Fibroblast of lung (primary cell): ENCODE results near the gene FMNL3. TPM values are rescaled to one million over a fixed set of nuclear protein-coding genes. Genes with fewer than 3 reads are reported as not detected.

ENCODE experiments used
- DNase-seq, 2 donors: peaks; one replicate each; pipeline versions ENCODE4 v3.0.0 to v3.0.0-alpha.2; 2010; ENCODE audit warnings: low read depth in 2 of 2
- H2AFZ ChIP-seq: 2 replicates; pipeline ENCODE4 v1.5.1; 2012; ENCODE audit warnings: low read length, control low read depth, inconsistent platforms
- H3K27ac ChIP-seq: 2 replicates; pipeline ENCODE4 v1.5.1; 2011; ENCODE audit warnings: low read length, control low read depth; ENCODE audit not compliant: insufficient read depth
- H3K27me3 ChIP-seq: 2 replicates; pipeline ENCODE4 v1.5.1; 2011; ENCODE audit warnings: mild to moderate bottlenecking, low read length; ENCODE audit not compliant: control insufficient read depth, insufficient read depth
- H3K36me3 ChIP-seq: 2 replicates; pipeline ENCODE4 v1.5.1; 2011; ENCODE audit warnings: low read length; ENCODE audit not compliant: control insufficient read depth, insufficient read depth
- H3K4me1 ChIP-seq: 2 replicates; pipeline ENCODE4 v1.5.1; 2011; ENCODE audit warnings: low read length; ENCODE audit not compliant: control insufficient read depth, insufficient read depth; ENCODE audit errors: extremely low read depth
- H3K4me2 ChIP-seq: 2 replicates; pipeline ENCODE4 v1.5.1; 2011; ENCODE audit warnings: low read length, control low read depth; ENCODE audit not compliant: insufficient read depth; ENCODE audit errors: extremely low read depth
- H3K4me3 ChIP-seq, 4 experiments: fragments of 200-600 bp in 1 of 4; sonication (generic) in 1 of 4; replicated peaks in 1 of 4; 2 replicates each; pipeline ENCODE4 v1.5.1; 2011 to 2016; ENCODE audit warnings: low read length in 4 of 4, low read depth in 3 of 4, mild to moderate bottlenecking in 3 of 4, control low read depth in 2 of 4, inconsistent platforms in 1 of 4, mixed read lengths in 1 of 4; ENCODE audit not compliant: insufficient read depth in 1 of 4; ENCODE audit errors: control extremely low read depth in 1 of 4
- H3K79me2 ChIP-seq: 2 replicates; pipeline ENCODE4 v1.5.1; 2012; ENCODE audit warnings: mild to moderate bottlenecking, low read length, inconsistent platforms; ENCODE audit not compliant: control insufficient read depth, insufficient read depth
- H3K9ac ChIP-seq: 2 replicates; pipeline ENCODE4 v1.5.1; 2011; ENCODE audit warnings: mild to moderate bottlenecking, low read length, control low read depth; ENCODE audit not compliant: insufficient read depth
- H3K9me3 ChIP-seq: 2 replicates; pipeline ENCODE4 v1.5.1; 2012; ENCODE audit warnings: low read depth, low read length; ENCODE audit not compliant: control insufficient read depth, insufficient read depth
- H4K20me1 ChIP-seq: 2 replicates; pipeline ENCODE4 v1.5.1; 2011; ENCODE audit warnings: low read length; ENCODE audit not compliant: control insufficient read depth, insufficient read depth; ENCODE audit errors: extremely low read depth
- EZH2 ChIP-seq: IDR thresholded peaks from 2 replicates; pipeline ENCODE4 v1.5.1; 2012; ENCODE audit warnings: low read length, control low read depth, mild to moderate bottlenecking; ENCODE audit errors: missing control alignments
- polyA plus RNA-seq, 2 donors: library from polyadenylated mRNA; depleted of rRNA in 1 of 2; stranded (reverse) in 1 of 2; unstranded in 1 of 2; fragments of >200 nt; gene quantifications; 2 replicates each; pipeline ENCODE4 v1.2.1, GENCODE V29; 2011 to 2012; ENCODE audit warnings: missing spikeins in 1 of 2
- total RNA-seq: library from RNA; depleted of rRNA; stranded (reverse); fragments of >200 nt; gene quantifications from 2 replicates; pipeline ENCODE4 v1.2.1, GENCODE V29; 2014
- TF ChIP-seq, protein P1 (sequence below), 2 donors: IDR thresholded peaks in 1 of 2; conservative IDR thresholded peaks in 1 of 2; 1 replicate in 1 of 2; 2 replicates in 1 of 2; pipeline ENCODE4 v1.5.1; 2011 to 2012; ENCODE audit warnings: low read length in 2 of 2, control low read depth in 1 of 2, inconsistent platforms in 1 of 2, low read depth in 1 of 2, mild to moderate bottlenecking in 1 of 2

FMNL3 gene
- total and polyA plus RNA-seq, 2 donors (not counting 1 experiment from before 2014, with no cell fraction given): 15.0 to 22.5 TPM

DNA sequence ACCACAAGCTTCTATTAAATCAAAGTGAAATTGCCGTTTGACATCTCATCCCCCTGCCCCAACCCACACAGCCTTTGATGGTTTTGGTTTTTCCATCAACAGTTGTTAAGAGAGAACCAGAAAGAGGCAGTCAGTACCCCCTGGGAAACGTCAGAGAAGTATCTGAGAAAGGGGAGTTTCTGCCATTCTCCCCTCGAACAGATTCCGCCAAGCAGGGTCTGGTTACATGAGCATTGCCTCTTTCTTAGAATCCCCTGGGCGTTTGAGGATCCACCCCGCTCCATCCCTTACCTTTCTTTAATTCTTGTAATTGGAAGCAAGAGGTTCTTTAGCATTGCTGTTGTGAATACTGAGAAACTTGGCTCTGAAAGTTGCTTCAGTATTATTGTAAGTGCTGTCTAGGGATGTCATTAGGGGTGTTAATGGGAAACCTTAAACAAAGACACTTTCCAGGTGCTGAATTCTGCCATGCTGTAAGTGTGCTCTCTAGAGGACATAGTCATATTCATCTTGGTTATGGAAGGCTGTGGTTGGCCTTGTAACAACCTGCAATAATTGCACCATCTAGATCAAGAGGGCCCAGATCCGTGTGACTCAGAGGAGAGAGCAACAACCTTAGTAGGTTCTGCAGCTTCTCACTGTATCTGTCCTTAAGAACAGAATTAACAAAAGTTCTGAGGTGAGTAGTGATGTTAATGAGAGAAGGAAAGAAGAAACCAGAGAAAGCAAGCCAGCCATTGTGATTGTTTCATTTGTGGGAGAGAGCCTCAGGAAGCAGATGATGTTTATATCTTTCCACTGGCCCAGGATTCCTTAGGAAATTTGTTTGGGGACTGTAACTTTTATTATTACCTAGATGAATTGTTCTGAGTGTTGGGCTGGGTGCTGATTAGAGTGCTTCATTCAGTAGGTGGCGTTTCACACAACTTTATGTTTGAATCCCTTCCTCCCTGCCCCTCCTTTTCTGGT, 43.1 kb upstream of the FMNL3 start:
- H3K27ac ChIP-seq: no peak overlapping the region
- TF ChIP-seq, protein P1, sequence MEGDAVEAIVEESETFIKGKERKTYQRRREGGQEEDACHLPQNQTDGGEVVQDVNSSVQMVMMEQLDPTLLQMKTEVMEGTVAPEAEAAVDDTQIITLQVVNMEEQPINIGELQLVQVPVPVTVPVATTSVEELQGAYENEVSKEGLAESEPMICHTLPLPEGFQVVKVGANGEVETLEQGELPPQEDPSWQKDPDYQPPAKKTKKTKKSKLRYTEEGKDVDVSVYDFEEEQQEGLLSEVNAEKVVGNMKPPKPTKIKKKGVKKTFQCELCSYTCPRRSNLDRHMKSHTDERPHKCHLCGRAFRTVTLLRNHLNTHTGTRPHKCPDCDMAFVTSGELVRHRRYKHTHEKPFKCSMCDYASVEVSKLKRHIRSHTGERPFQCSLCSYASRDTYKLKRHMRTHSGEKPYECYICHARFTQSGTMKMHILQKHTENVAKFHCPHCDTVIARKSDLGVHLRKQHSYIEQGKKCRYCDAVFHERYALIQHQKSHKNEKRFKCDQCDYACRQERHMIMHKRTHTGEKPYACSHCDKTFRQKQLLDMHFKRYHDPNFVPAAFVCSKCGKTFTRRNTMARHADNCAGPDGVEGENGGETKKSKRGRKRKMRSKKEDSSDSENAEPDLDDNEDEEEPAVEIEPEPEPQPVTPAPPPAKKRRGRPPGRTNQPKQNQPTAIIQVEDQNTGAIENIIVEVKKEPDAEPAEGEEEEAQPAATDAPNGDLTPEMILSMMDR (conservative IDR thresholded peaks at IDR 0.05 in 1 of 2, IDR thresholded peaks at IDR 0.05 in 1 of 2; ENCODE audit: low read depth in 1 of 2, low read length in 2 of 2): no peak
- no peaks in the 10 kb centered on the region for H3K9me3 ChIP-seq
- no peak overlapping the region for H2AFZ ChIP-seq
- peaks cover 8% of the 10 kb centered on the region for H3K36me3 ChIP-seq
- H3K4me1 ChIP-seq: peaks cover 11% of the 10 kb centered on the region
- peak overlapping the region in 1 of 4 experiments; percentile 33 for H3K4me3 ChIP-seq
- H4K20me1 ChIP-seq: peaks cover 11% of the 10 kb centered on the region
- H3K4me2 ChIP-seq: no peak overlapping the region
- no peaks in the 10 kb centered on the region for H3K27me3 ChIP-seq
- H3K9ac ChIP-seq: no peak overlapping the region
- peaks cover 92% of the 10 kb centered on the region for H3K79me2 ChIP-seq
- peak; percentile 55 to 84 for DNase-seq

DNA sequence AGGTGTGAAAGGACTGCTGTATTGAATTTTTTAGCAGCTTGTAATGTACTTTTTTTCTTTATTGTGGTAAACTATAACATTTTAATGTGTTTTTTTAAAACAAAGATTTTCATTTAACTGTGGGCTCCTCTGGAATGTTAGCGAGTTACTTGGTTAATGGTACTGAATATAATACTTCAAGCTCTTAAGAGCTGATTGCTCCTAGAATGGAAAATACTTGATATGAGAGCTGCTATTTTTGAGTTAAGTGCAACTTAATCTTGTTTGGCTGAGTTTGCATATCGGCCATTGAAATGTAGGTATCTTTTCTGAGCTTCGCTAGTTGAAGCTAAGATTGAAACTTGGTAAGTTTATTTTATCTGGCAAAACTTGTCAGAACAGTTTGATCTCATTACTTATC, 41.6 kb upstream of the FMNL3 start:
- no peak for TF ChIP-seq EZH2
- TF ChIP-seq, protein P1 (conservative IDR thresholded peaks at IDR 0.05 in 1 of 2, IDR thresholded peaks at IDR 0.05 in 1 of 2; ENCODE audit: low read depth in 1 of 2, low read length in 2 of 2): no peak
- no peak overlapping the region for H3K4me2 ChIP-seq
- H3K4me1 ChIP-seq: peaks cover 6% of the 10 kb centered on the region
- H3K9me3 ChIP-seq: no peaks in the 10 kb centered on the region
- H3K27ac ChIP-seq: no peak overlapping the region
- no peak overlapping the region for H2AFZ ChIP-seq
- H4K20me1 ChIP-seq: peaks cover 11% of the 10 kb centered on the region
- no peaks in the 10 kb centered on the region for H3K27me3 ChIP-seq
- H3K79me2 ChIP-seq: peaks cover 96% of the 10 kb centered on the region
- H3K9ac ChIP-seq: no peak overlapping the region
- H3K36me3 ChIP-seq: peaks cover 3% of the 10 kb centered on the region
- no peak overlapping the region for H3K4me3 ChIP-seq
- no peak for DNase-seq

DNA sequence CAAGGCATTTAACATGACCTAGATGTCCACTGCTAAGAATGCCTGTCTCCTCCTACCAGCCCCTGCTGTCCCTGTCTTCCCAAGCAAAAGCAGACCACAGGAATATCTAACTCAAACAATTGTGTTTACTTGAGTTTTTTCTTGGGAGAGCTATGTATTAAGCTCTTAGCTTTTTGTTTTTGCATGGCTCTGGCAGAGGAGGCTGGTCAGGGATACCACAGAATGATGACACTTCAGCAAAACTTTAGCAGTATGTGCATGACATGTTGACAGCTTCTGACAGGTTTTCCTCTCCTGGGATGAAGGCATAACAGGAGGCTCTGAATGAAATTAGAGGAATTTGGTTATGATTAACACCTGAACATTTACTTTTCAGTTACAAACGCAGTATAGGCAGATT, 41.1 kb upstream of the FMNL3 start:
- Histone ChIP-seq H3K9me3 (no peaks in the 10 kb centered on the region), H3K4me2 (no peak overlapping the region), H3K4me1 (peaks cover 6% of the 10 kb centered on the region), H3K79me2 (peaks cover 98% of the 10 kb centered on the region), H3K27ac (no peak overlapping the region), H4K20me1 (peaks cover 11% of the 10 kb centered on the region), H3K9ac (no peak overlapping the region), H3K36me3 (peaks cover 2% of the 10 kb centered on the region), H3K27me3 (no peaks in the 10 kb centered on the region), H3K4me3 (no peak overlapping the region), H2AFZ (no peak overlapping the region)
- no peak for TF ChIP-seq EZH2
- TF ChIP-seq, protein P1 (conservative IDR thresholded peaks at IDR 0.05 in 1 of 2, IDR thresholded peaks at IDR 0.05 in 1 of 2; ENCODE audit: low read depth in 1 of 2, low read length in 2 of 2): no peak
- peak in 1 of 2 donors; percentile 8 for DNase-seq
